Thyroid gland (tissue), 4 donors: ENCODE data around the gene RNF166. TPM values are rescaled to one million over a fixed set of nuclear protein-coding genes. Genes with fewer than 3 reads are reported as not detected.

Source experiments
- DNase-seq, 2 donors: peaks; one replicate each; pipeline ENCODE4 v3.0.0-alpha.2; 2019
- H3K27ac ChIP-seq, 3 donors: fragments of 200-600 bp; sonication (generic); 1 replicate in 2 of 3; 2 replicates in 1 of 3; pipeline ENCODE4 v1.5.1; 2016 to 2019; ENCODE audit warnings: mild to moderate bottlenecking in 1 of 3, moderate library complexity in 1 of 3
- H3K27me3 ChIP-seq: fragments of 200-600 bp; sonication (generic); one replicate; pipeline ENCODE4 v1.5.1; 2019
- H3K36me3 ChIP-seq, 2 donors: fragments of 200-600 bp; sonication (generic); one replicate each; pipeline ENCODE4 v1.5.1; 2016 to 2019
- H3K4me1 ChIP-seq, 2 donors: fragments of 200-600 bp; sonication (generic); one replicate each; pipeline ENCODE4 v1.5.1; 2017 to 2019
- H3K4me3 ChIP-seq, 3 donors: fragments of 200-600 bp; sonication (generic); replicated peaks in 1 of 3; 1 replicate in 2 of 3; 2 replicates in 1 of 3; pipeline ENCODE4 v1.5.1; 2016; ENCODE audit warnings: mild to moderate bottlenecking in 1 of 3
- H3K9me3 ChIP-seq: fragments of 200-600 bp; sonication (generic); one replicate; pipeline ENCODE4 v1.5.1; 2017
- CTCF ChIP-seq, 6 experiments: fragments of 200-600 bp in 3 of 6; fragments of 450-650 bp in 3 of 6; sonication (generic) in 3 of 6; IDR thresholded peaks; one replicate each; pipeline ENCODE4 v1.5.1; 2016 to 2019; ENCODE audit warnings: antibody characterized with exemption in 6 of 6, mild to moderate bottlenecking in 2 of 6, inconsistent platforms in 1 of 6, moderate library complexity in 1 of 6
- POLR2A ChIP-seq, 2 donors: fragments of 450-650 bp; IDR thresholded peaks; one replicate each; pipeline ENCODE4 v1.6.1; 2017; ENCODE audit warnings: antibody characterized with exemption in 2 of 2, mild to moderate bottlenecking in 2 of 2, moderate library complexity in 1 of 2
- WGBS, 2 donors: methylation state at CpG; one replicate each; pipeline ENCODE4 v1.1.5; 2017; 5-methylcytosine and 5-hydroxymethylcytosine counted together
- intact Hi-C: fragments of 100-400 bp; cut with DNase I; formaldehyde crosslinking; loops from one replicate; pipeline ENCODE4 v1.15.1; 2023
- total RNA-seq, 4 donors: library from RNA; depleted of rRNA; stranded (reverse); fragments of >200 nt; gene quantifications; one replicate each; pipeline ENCODE4 v1.2.3, GENCODE V29; 2016

The RNF166 gene
- total RNA-seq, 4 donors from 2014 or later, result 12.5 to 26.8 (median 19.1) TPM

- Histone ChIP-seq H3K27ac (no peak overlapping the region), H3K27me3 (no peaks in the 10 kb centered on the region), H3K4me1 (no peaks in the 10 kb centered on the region), H3K4me3 (no peak overlapping the region), H3K36me3 (peaks cover 8 to 17% of the 10 kb centered on the region in 2 donors), H3K9me3 (no peaks in the 10 kb centered on the region)
- TF ChIP-seq CTCF (IDR thresholded peaks at IDR 0.05), result no peak
- no peak for TF ChIP-seq POLR2A (IDR thresholded peaks at IDR 0.05)
- intact Hi-C loops, result no loop called here
- DNase-seq, result no peak
- WGBS, 2 donors, result 86 to 93% methylated on average over 10 to 27 of the region's 39 CpGs
Measured at GRCh38 chr16:88693420-88694177, 12.6 kb downstream of the RNF166 start.

GRCh38 chr16:88692861-88693260, 13.3 kb downstream of the RNF166 start:
- Histone ChIP-seq H3K4me3 (no peak overlapping the region), H3K27me3 (no peaks in the 10 kb centered on the region), H3K27ac (no peak overlapping the region), H3K4me1 (peaks cover 0 to 6% of the 10 kb centered on the region in 2 donors), H3K36me3 (peaks cover 8 to 9% of the 10 kb centered on the region in 2 donors), H3K9me3 (no peaks in the 10 kb centered on the region)
- no peak for DNase-seq
- no peak for TF ChIP-seq CTCF (IDR thresholded peaks at IDR 0.05)
- TF ChIP-seq POLR2A (IDR thresholded peaks at IDR 0.05), result no peak
- intact Hi-C loops, result no loop called here
- WGBS, 2 donors, result 75 to 81% methylated on average over 10 of the region's 10 CpGs

- Histone ChIP-seq H3K36me3 (peaks cover 1 to 5% of the 10 kb centered on the region in 2 donors), H3K27me3 (no peaks in the 10 kb centered on the region), H3K9me3 (no peaks in the 10 kb centered on the region), H3K4me1 (peaks cover 0 to 12% of the 10 kb centered on the region in 2 donors), H3K27ac (no peak overlapping the region), H3K4me3 (no peak overlapping the region)
- DNase-seq, result no peak
- intact Hi-C loops, result no loop called here
- WGBS, 2 donors, result 87 to 100% methylated on average over 2 to 15 of the region's 26 CpGs
- no peak for TF ChIP-seq POLR2A (IDR thresholded peaks at IDR 0.05)
- TF ChIP-seq CTCF (IDR thresholded peaks at IDR 0.05), result no peak
Measured at GRCh38 chr16:88691924-88692560, 14.2 kb downstream of the RNF166 start.

GRCh38 chr16:88691129-88691813, 14.9 kb downstream of the RNF166 start:
- TF ChIP-seq CTCF (IDR thresholded peaks at IDR 0.05), result no peak
- no peak for TF ChIP-seq POLR2A (IDR thresholded peaks at IDR 0.05)
- intact Hi-C loops, result no loop called here
- no peak for DNase-seq
- H3K27ac ChIP-seq, result no peak overlapping the region
- H3K4me1 ChIP-seq, result peaks cover 0 to 18% of the 10 kb centered on the region in 2 donors
- no peaks in the 10 kb centered on the region for H3K27me3 ChIP-seq
- no peaks in the 10 kb centered on the region for H3K36me3 ChIP-seq
- no peaks in the 10 kb centered on the region for H3K9me3 ChIP-seq
- WGBS, 2 donors, result 81 to 87% methylated on average over 9 to 30 of the region's 33 CpGs
- H3K4me3 ChIP-seq, result no peak overlapping the region
